Calu3 (cell line): ENCODE data around the gene RCCD1. TPM values are rescaled to one million over a fixed set of nuclear protein-coding genes. Genes with fewer than 3 reads are reported as not detected.

Source experiments
- BruUV-seq: library from RNA; stranded (reverse); fragments of 400-500 nt; replicated peaks from 2 replicates; lab custom pipeline; 2021; lab: Mats Ljungman, UMichigan
- CTCF ChIA-PET: fragments of 300-600 bp; sonication (Branson Sonifier 250); formaldehyde crosslinking; loops from one replicate; lab custom pipeline; 2022; ENCODE audit warnings: antibody characterized with exemption; lab: Charles Lee
- DNase-seq: peaks from one replicate; pipeline ENCODE4 v3.0.0; 2022
- H3K27ac Mint-ChIP-seq: one replicate; pipeline ENCODE4 v1.8.0; 2022; ENCODE audit warnings: mixed read lengths; ENCODE audit not compliant: unreplicated experiment
- H3K27me3 Mint-ChIP-seq: one replicate; pipeline ENCODE4 v1.8.0; 2022; ENCODE audit warnings: mixed read lengths; ENCODE audit not compliant: unreplicated experiment
- H3K36me3 Mint-ChIP-seq: one replicate; pipeline ENCODE4 v1.8.0; 2022; ENCODE audit warnings: mild to moderate bottlenecking, moderate library complexity, mixed read lengths; ENCODE audit not compliant: insufficient read depth, unreplicated experiment
- H3K4me1 Mint-ChIP-seq: one replicate; pipeline ENCODE4 v1.8.0; 2022; ENCODE audit warnings: mild to moderate bottlenecking, low read depth, mixed read lengths; ENCODE audit not compliant: unreplicated experiment
- H3K4me3 Mint-ChIP-seq: one replicate; pipeline ENCODE4 v1.8.0; 2022; ENCODE audit warnings: mild to moderate bottlenecking, low read depth, moderate library complexity, mixed read lengths; ENCODE audit not compliant: unreplicated experiment
- H3K9me3 Mint-ChIP-seq: one replicate; pipeline ENCODE4 v1.8.0; 2022; ENCODE audit warnings: low read depth, mixed read lengths; ENCODE audit not compliant: unreplicated experiment
- CTCF ChIP-seq: fragments of 200-600 bp; IDR thresholded peaks from one replicate; pipeline ENCODE4 v1.8.0; 2022; ENCODE audit warnings: antibody characterized with exemption; ENCODE audit not compliant: unreplicated experiment
- intact Hi-C: fragments of 100-400 bp; cut with micrococcal nuclease; formaldehyde crosslinking; loops from one replicate; pipeline ENCODE4 v1.10.0; 2022; ENCODE audit not compliant: unreplicated experiment
- total RNA-seq: library from RNA; stranded (reverse); gene quantifications from 2 replicates; pipeline ENCODE4 v1.2.3, GENCODE V29; 2022

Gene RCCD1
- total RNA-seq, 1 experiment from 2014 or later: 42.6 TPM

GRCh38 chr15:90931828-90932659, 22.6 kb upstream of the RCCD1 start, which contains the start of gene HDDC3:
Gene HDDC3 (minus strand): TSS chr15:90932549. CDS start chr15:90932540, 9 bp downstream.
- intact Hi-C loops: loop anchor here (2.0 to 5.0 kb wide), 2 partner anchors 100 to 283 kb away; no protein-coding TSS in a partner anchor
- H3K4me3 Mint-ChIP-seq: peak within 1 kb of the TSS; percentile 92
- peaks cover 63% of the 10 kb centered on the region for H3K36me3 Mint-ChIP-seq
- peak; percentile 98 for DNase-seq
- BruUV-seq: no TSS peak
- no peaks in the 10 kb centered on the region for H3K9me3 Mint-ChIP-seq
- H3K27ac Mint-ChIP-seq: peak within 1 kb of the TSS; percentile 96
- H3K27me3 Mint-ChIP-seq: no peaks in the 10 kb centered on the region
- H3K4me1 Mint-ChIP-seq: peaks cover 56% of the 10 kb centered on the region
- TF ChIP-seq CTCF: peak; percentile 91
- CTCF ChIA-PET: interaction anchor here (0.5 to 3.0 kb wide), 21 partner anchors 17 to 638 kb away, joined by 3 to 18 read pairs (median 5); partner anchors contain the start of genes BLM, MAN2A2, PRC1 and RCCD1

- peak; percentile 1 for TF ChIP-seq CTCF
- no peak overlapping the region for H3K27ac Mint-ChIP-seq
- peaks cover 56% of the 10 kb centered on the region for H3K4me1 Mint-ChIP-seq
- intact Hi-C loops: loop anchor here (5.0 kb wide), 1 partner anchor 100 kb away; no protein-coding TSS in a partner anchor
- no peaks in the 10 kb centered on the region for H3K27me3 Mint-ChIP-seq
- H3K4me3 Mint-ChIP-seq: peak overlapping the region; percentile 92
- H3K9me3 Mint-ChIP-seq: no peaks in the 10 kb centered on the region
- H3K36me3 Mint-ChIP-seq: peaks cover 64% of the 10 kb centered on the region
- DNase-seq: no peak
- CTCF ChIA-PET: interaction anchor here (0.5 to 3.0 kb wide), 14 partner anchors 17 to 639 kb away, joined by 3 to 18 read pairs (median 7); partner anchors contain the start of genes BLM, MAN2A2 and PRC1
- no TSS peak for BruUV-seq
Measured at GRCh38 chr15:90932660-90932991, 22.1 kb upstream of the RCCD1 start.

GRCh38 chr15:90933301-90933700, 21.4 kb upstream of the RCCD1 start:
- H3K27me3 Mint-ChIP-seq: no peaks in the 10 kb centered on the region
- H3K36me3 Mint-ChIP-seq: peaks cover 70% of the 10 kb centered on the region
- BruUV-seq: no TSS peak
- H3K27ac Mint-ChIP-seq: no peak overlapping the region
- no peak for TF ChIP-seq CTCF
- no peak overlapping the region for H3K4me3 Mint-ChIP-seq
- H3K9me3 Mint-ChIP-seq: no peaks in the 10 kb centered on the region
- CTCF ChIA-PET: interaction anchor here (2.1 to 3.0 kb wide), 6 partner anchors 61 to 338 kb away, joined by 5 to 18 read pairs (median 12); partner anchors contain the start of gene PRC1
- peaks cover 56% of the 10 kb centered on the region for H3K4me1 Mint-ChIP-seq
- no peak for DNase-seq
- intact Hi-C loops: loop anchor here (5.0 kb wide), 1 partner anchor 99 kb away; no protein-coding TSS in a partner anchor

GRCh38 chr15:90934256-90934948, 20.3 kb upstream of the RCCD1 start:
- intact Hi-C loops: loop anchor here (5.0 kb wide), 1 partner anchor 98 kb away; no protein-coding TSS in a partner anchor
- BruUV-seq: no TSS peak

More at GRCh38 chr15:90934256-90934948, 20.3 kb upstream of the RCCD1 start:
- Mint-ChIP-seq H3K27me3 (no peaks in the 10 kb centered on the region), H3K36me3 (peaks cover 76% of the 10 kb centered on the region), H3K27ac (peak overlapping the region; percentile 36), H3K4me3 (peak overlapping the region; percentile 94), H3K4me1 (peaks cover 56% of the 10 kb centered on the region), H3K9me3 (no peaks in the 10 kb centered on the region)
- peak; percentile 82 for TF ChIP-seq CTCF
- CTCF ChIA-PET: interaction anchor here (0.9 to 2.1 kb wide), 10 partner anchors 9 to 286 kb away, joined by 3 to 12 read pairs (median 5); partner anchors contain the start of genes MAN2A2 and RCCD1
- DNase-seq: peak; percentile 95
